HG03066 (cell line): ENCODE data around the gene KLRD1.
"Not testable (repeated sequence)": the region's sequence is repeated elsewhere in the genome, so short reads cannot be mapped to it uniquely, and the experiment has no call there.

Experiments used
- ATAC-seq: cut with Tn5 transposase; IDR thresholded peaks from one replicate; pipeline ENCODE4 v1.9.1; 2021; ENCODE audit warnings: low read depth; ENCODE audit not compliant: unreplicated experiment

The KLRD1 gene

GRCh38 chr12:10307630-10308029 lies at the start of gene KLRD1:
Gene KLRD1, plus strand, starts transcription at chr12:10307870. Its CDS starts 208 bp downstream, at chr12:10308078.
- ATAC-seq = no peak

GRCh38 chr12:10260927-10261326 lies 46.7 kb upstream of the KLRD1 start:
- no peak for ATAC-seq

- no peak for ATAC-seq
Measured at GRCh38 chr12:10268037-10268436, 39.6 kb upstream of the KLRD1 start.

GRCh38 chr12:10272467-10272866 lies 35.2 kb upstream of the KLRD1 start:
- ATAC-seq = no peak

GRCh38 chr12:10276774-10277173 lies 30.9 kb upstream of the KLRD1 start:
- no peak for ATAC-seq

- no peak for ATAC-seq
Measured at GRCh38 chr12:10278104-10278503, 29.6 kb upstream of the KLRD1 start.

GRCh38 chr12:10279937-10280336 lies 27.7 kb upstream of the KLRD1 start:
- ATAC-seq = no peak

GRCh38 chr12:10283027-10283426 lies 24.6 kb upstream of the KLRD1 start:
- ATAC-seq = no peak

- no peak for ATAC-seq
Measured at GRCh38 chr12:10285919-10286318, 21.8 kb upstream of the KLRD1 start.

GRCh38 chr12:10289005-10289754 lies 18.5 kb upstream of the KLRD1 start:
- ATAC-seq = no peak

- ATAC-seq = no peak
Measured at GRCh38 chr12:10291030-10291429, 16.6 kb upstream of the KLRD1 start.

- ATAC-seq = no peak
Measured at GRCh38 chr12:10293151-10293550, 14.5 kb upstream of the KLRD1 start.

GRCh38 chr12:10293570-10294227 lies 14.0 kb upstream of the KLRD1 start:
- ATAC-seq = no peak

- no peak for ATAC-seq
Measured at GRCh38 chr12:10301103-10301502, 6.6 kb upstream of the KLRD1 start.

- no peak for ATAC-seq
Measured at GRCh38 chr12:10304161-10304574, 3.5 kb upstream of the KLRD1 start.

GRCh38 chr12:10305411-10305810 lies 2.3 kb upstream of the KLRD1 start:
- no peak for ATAC-seq

- no peak for ATAC-seq
Measured at GRCh38 chr12:10310926-10311720, 3.5 kb downstream of the KLRD1 start.

GRCh38 chr12:10319388-10319787 lies 11.7 kb downstream of the KLRD1 start:
- ATAC-seq = no peak

GRCh38 chr12:10320643-10321042 lies 13.0 kb downstream of the KLRD1 start:
- ATAC-seq = no peak

- not testable (repeated sequence) for ATAC-seq
Measured at GRCh38 chr12:10328691-10329090, 21.0 kb downstream of the KLRD1 start.

- no peak for ATAC-seq
Measured at GRCh38 chr12:10331642-10332239, 24.1 kb downstream of the KLRD1 start.
